Right ventricle myocardium inferior (tissue), 1 donor: ENCODE data around the gene UNKL. TPM values are rescaled to one million over a fixed set of nuclear protein-coding genes. Genes with fewer than 3 reads are reported as not detected.

ENCODE experiments used
- ATAC-seq: fragments of 200-7000 bp; cut with Tn5 transposase; one replicate; pipeline ENCODE4 v1.9.1; 2020; ENCODE audit warnings: mild to moderate bottlenecking, moderate library complexity
- DNase-seq: peaks from one replicate; pipeline ENCODE4 v3.0.0; 2021; ENCODE audit errors: missing footprints
- intact Hi-C: fragments of 100-400 bp; cut with DNase I; formaldehyde crosslinking; loops from one replicate; pipeline ENCODE4 v1.11.0; 2022
- total RNA-seq: library from RNA; stranded (reverse); fragmentation: NEBNext Ultra II Directional; extraction: Animal tissue kit (Norgen Biotek cat#: 25700); gene quantifications from one replicate; pipeline ENCODE4 v1.2.1, GENCODE V29; 2021
- donor health status: DM: no; HTN: yes; CAD: no; lungs with severe emphysema.

Gene UNKL
- total RNA-seq, 1 donor from 2014 or later: 11.3 TPM

DNA sequence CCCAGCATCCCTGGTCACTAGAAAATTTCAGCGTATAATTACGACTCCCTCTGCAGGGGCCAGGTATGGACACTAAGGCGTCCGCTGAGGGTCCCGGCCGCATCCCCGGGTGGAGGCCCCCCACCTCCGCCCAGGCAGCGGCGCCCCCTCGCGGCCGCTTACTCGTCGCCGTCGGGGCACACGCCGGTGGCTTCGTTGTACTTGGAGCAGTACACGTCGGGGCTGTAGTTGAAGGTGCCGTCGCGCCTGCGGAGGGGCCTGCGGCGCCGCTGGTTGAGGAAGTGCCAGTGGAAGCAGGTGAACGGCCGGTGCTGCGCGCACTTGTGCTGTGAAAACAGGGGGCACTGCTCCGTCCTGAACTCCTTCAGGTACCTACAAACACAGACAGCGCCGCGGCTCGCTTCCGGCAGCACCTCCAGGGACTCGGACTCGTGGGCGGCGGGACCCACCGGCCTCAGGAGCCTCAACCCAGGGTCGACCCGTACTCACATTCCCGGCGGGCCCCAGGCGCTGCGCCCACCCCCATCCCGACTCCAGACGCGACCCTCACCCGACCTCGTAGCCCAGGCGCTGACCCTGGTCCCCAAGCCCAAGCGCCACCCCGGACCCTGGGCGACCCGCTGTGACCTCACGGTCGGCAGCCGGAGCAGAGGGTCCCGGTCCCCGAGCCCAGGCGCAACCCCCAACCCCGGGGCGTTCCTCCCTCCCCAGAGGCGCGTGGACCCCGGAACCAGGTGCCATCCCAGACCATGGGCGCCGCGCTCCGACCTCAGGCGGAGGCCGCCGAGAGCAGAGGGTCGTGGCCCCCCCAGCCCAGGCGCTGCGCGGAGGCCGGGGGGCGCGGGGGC lies 596 bp downstream of the UNKL start:
- intact Hi-C loops: no loop called here
- ATAC-seq (peak; percentile 45), DNase-seq (peak; percentile 86)

DNA sequence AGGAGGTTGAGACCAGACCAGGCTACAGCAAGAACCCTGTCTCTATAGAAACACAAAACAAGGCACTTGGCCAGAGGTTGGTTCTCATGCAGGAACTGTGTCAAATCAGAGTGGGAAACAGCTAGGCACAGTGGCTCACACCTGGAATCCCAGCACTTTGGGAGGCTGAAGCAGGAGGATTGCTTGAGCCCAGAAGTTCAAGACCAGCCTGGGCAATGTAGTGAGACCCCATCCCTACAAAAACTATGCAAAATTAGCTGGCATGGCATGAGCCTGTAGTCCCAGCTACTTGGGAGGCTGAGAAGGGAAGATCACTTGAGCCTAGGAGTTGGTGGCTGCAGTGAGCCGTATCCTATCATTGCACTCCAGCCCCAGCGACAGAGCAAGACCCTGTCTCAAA lies 1.7 kb downstream of the UNKL start:
- DNase-seq (no peak), ATAC-seq (no peak)
- intact Hi-C loops: no loop called here

DNA sequence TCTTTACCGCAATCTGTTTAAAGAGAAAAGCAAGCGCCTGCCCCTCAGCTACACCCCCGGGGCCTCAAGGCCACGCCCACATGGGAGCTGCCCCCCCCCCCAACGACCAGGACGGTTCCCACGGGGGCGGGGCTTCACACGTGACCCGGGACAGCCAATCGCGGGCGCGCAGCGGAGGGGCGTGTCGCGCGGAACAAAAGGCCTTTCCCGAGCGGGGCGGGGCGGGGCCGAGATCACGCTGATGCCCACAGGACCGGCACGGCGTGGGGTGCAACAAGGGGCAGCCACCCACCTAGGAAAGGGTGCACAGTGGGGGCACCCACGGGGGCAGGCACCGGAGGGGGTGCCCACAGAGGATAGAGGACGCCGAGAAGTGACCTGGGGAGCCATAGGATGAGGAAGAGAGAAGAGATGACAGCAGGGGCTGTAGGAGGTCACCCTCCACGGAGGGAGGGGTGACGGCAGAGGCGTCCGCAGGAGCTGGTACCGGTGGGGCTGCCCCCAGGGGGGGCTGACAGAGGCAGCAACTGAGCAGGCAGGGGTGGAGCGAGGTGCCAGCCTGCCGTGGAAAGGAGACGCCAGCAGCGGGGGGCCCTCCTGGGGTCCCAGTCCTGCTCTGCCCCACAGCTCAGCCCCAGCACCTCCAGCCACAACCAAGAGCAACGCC lies 6.2 kb downstream of the UNKL start:
- ATAC-seq (peak; percentile 97), DNase-seq (peak; percentile 95)
- intact Hi-C loops: loop anchor here (5.0 kb wide), 1 partner anchor 101 kb away; the partner anchor contains the start of gene UBE2I

DNA sequence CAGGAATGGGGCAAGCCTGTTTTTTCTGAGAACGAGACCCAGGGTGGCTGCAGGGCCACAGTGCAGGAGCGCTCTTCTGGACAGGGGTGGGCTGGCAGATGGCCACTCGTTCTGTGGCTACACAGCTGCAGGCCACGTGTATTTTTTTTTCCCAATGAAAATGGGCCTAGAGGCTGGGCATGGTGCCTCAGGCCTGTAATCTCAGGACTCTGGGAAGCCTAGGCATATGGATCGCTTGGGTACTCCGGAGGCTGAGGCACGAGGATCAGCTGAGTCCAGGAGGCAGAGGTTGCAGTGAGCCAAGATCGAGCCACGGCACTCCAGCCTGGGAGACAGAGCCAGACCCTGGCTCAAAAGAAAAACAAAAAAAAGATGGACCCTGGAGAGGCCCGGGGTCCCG lies 6.8 kb downstream of the UNKL start:
- intact Hi-C loops: loop anchor here (5.0 kb wide), 1 partner anchor 100 kb away; the partner anchor contains the start of gene UBE2I
- DNase-seq (no peak), ATAC-seq (peak; percentile 32)

DNA sequence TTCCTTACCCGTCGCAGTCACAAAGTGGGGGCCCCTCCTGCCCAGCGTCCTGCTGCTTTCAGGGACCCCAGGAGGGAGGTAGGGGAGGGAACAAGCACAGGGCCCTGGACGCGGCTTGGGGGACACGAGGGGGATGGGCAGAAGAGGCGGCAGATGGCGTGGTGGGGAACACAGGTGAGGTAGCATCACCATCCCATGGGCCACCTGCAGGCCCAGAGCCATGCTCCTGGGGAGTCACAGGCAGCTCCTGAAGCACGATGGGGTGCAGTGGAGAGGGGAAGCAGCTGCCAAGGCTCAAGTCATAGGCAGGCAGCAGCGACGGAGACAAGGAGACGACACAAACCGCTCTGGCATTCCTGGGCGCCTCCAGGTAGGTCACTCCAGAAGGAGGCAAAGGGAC lies 10.8 kb downstream of the UNKL start:
- ATAC-seq: no peak
- intact Hi-C loops: no loop called here
- DNase-seq: peak; percentile 60

DNA sequence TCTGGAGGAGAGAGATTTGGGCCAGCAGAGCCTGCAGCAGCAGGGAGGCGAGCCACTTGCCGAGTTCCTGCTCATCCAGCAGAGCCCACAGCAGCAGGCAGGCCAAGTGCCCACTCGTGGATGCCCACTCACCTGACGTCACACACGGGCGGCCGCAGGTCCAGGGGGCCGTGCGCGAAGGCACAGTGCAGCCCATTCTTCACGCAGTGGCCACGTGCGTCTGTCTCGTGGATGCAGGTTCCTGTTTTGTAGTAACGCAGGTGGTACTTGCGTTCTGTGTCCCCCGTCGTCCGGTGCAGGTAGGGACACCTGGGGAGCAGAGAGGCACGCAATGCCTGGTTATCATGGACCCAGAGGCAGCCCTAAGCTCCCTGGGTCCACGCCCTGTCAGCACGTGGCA lies 11.5 kb downstream of the UNKL start:
- ATAC-seq (no peak), DNase-seq (peak; percentile 50)
- intact Hi-C loops: no loop called here

DNA sequence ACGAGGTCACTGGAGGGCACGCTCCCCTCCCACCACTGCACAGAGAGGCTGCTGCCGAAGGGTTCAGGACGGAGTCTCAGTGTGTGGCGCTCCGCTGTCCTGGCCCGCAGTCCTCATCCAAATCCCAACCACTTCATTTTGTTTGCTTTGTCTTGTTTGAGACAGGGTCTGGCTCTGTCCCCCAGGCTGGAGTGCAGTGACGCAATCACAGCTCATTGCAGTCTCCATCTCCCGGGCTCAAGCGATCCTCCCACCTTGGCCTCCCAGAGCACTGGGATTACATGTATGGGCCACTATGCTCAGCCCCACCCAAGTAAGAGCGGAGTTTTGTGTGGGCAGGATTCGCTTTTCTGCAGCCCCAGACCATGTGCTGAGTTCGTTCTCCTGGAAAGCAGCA lies 12.7 kb downstream of the UNKL start:
- no peak for ATAC-seq
- intact Hi-C loops: no loop called here
- DNase-seq: peak; percentile 17

DNA sequence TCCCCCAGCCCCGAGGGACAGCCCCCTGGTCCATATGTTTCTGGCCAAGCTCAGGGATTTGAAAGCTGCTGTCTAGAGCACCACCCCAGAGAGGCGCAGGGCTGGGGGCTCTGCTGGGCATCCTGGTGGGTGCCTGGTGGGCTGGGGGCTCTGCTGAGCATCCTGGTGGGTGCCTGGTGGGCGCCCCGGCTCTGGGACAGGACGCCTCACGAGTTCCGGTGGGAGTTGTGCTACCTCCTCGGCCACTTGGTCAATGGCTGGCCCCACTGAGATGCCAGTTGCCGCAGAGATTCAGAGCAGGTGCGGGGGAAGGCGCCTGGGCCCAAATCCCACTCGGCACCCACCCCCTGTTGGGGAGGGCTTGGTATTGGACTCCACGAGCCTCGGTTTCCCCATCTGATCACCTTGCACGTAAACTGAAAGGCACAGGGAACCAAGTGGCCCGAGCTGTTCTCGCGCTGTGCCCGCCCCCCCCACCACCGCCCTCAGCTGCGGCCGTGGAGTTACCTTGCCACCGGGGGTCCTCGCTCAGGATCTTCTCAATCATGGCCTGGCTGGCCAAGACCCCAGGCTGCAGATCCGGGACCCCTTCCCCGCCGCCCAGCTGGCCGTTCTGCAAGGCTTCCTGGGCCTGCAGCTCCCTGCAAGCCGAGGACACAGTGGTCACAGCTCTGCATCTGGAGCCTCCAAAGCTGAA lies 13.3 kb downstream of the UNKL start:
- intact Hi-C loops: no loop called here
- DNase-seq: peak; percentile 37
- no peak for ATAC-seq

DNA sequence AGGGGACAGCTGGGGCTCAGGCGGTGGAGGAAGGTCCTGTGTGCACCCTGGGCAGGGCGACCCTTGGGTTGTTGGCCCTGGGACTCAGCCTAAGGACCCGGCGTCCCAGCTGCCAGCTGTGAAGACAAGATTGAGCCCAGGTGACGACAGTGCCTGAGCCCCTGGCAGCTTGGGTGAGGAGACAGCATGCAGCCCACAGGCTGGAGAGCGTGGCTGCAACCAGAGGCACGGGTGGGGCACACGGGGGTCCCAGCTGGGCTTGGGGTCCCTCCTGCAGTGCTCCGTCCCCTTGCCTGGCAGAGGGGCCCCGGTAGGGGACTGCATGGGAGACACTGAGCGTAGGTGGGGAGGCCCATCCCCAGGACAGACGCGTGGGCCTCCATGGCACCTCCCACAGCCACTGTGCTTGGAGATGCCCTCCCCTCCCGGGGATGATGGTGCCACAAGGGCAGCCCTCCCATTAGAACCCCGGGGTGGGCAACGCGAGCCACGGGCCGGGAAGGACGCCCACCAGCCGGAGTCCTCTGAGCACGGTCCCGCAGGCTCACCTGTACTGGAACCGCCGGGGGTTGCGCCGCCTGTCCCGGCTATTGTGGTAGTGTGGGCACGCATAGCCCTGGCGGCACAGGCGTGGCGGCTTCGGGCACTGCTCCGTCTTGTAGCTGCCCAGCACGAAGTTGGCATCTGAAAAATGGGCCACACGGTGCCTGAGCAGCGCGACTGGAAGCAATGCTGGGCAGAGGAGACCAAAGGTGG lies 15.5 kb downstream of the UNKL start:
- peak; percentile 7 for ATAC-seq
- intact Hi-C loops: no loop called here
- DNase-seq: peak; percentile 40

DNA sequence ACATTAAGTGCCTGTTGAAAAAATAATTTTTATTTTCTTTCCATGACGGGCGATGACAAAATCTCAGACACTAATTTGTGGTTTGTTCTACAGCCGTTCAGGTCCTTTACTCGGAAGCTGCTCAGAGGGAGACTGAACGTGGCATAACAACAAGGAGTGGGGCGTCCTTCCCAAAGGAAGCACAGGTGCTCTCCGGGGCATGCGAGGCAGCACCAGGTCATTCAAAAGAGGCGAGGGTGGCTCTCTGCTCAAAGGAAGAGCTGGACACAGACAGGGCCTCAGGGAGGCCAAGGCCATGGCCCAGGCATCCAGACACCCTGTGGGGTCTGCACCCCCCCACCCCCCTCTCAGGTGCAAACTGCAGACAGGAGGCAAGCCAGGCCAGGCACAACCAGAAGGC lies 16.2 kb downstream of the UNKL start:
- intact Hi-C loops: no loop called here
- ATAC-seq (no peak), DNase-seq (peak; percentile 4)

DNA sequence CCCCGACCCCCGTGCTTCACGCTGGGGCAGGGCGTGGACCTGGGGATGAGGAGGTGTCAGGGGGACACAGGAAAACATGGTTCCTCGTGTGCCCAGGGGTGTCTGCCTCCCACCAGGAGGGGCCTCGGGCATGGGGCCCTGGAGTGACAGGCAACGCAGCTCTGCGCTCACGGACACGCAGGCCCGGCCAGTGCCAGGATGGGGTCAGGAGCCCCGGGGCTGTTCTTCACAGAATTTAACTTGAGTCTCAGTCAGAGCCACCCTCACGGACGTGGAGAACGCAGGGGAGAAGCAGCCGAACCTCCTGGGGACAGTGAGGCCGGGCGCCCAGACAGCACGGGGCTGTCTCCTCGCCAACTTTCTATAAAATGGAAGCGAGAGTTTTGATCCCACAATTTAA lies 16.7 kb downstream of the UNKL start:
- ATAC-seq (no peak), DNase-seq (peak; percentile 65)
- intact Hi-C loops: no loop called here

DNA sequence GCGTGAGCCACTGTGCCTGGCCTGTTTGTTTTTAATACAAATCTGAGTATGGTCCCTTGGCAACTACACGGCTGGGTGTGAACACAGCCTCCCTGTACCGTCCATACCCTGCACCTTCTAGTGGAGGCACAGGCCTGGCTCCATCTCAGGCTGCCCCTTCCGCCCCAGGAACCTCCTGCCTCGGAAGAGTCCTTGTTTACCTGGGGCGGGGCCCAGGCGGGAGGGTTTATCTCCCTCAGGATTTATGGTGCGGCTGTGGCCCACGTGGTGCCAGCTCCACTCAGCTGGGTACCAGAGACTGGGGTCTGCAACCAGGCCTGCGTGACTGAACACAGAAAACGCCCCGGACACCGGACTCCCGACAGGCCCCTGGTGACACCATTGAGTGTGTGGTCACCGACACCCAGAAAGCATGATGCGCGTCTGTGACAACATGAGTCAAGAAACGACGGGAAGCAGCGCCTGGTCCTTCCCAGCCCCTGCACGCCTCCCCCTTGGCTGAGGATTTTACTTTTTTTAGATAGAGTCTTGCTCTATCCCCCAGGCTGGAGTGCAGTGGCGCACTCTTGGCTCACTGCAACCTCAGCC lies 19.0 kb downstream of the UNKL start:
- peak; percentile 40 for DNase-seq
- ATAC-seq: no peak
- intact Hi-C loops: no loop called here

DNA sequence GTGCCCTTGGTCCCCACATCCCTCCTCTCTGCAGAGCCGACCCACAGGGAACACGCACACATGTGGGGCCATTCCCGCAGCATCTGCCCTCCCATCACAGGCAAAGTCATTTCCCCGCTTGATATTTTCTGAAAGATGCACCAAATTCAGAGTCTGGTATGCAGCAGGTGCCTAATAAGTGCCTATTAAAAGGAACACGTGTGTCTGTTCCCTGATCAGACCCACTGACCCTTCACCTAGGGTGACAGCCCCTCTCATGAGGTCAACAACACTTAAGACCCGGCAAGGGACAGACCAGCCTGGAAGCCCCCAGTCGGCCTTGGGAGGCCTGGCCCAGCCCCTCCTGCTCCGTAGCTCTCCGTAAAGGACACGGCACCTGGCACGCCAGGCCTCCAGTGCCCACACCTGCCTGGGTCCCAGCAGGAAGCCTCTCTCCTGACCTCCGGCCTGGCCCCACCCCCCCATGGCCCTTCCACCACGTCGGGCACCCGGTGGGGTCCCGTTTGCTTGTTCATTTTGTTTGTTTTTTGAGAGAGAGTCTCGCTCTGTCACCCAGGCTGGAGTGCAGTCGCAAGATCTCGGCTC lies 20.0 kb downstream of the UNKL start:
- DNase-seq: peak; percentile 45
- no peak for ATAC-seq
- intact Hi-C loops: no loop called here

DNA sequence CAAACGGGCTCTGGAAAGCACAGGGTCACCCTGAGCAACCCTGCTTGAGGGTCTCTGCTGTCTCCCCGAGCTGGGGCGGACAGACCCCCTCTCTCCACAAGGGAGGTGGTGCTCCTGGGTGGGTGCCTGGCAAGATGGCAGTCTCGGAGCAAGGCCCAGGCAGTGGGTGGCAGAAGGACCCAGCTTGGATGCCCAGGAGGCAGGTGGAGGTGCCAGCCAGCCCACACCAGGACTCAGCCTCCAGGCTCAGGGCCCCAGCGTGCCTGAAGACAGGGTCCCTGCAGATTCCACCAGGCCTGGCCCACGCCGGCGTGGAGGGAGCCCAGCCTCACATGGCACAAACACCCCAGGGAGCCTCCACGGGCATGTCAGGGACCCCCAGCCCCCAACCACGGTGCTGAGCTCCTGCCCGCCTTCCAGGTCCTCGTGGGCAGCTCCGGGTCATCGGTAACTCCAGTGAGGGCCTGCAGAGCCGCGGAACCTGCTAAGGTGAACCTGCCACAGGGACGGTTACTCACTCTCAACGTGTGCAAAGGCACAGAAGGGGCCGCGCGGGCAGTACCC lies 20.8 kb downstream of the UNKL start:
- DNase-seq (peak; percentile 39), ATAC-seq (no peak)
- intact Hi-C loops: no loop called here

DNA sequence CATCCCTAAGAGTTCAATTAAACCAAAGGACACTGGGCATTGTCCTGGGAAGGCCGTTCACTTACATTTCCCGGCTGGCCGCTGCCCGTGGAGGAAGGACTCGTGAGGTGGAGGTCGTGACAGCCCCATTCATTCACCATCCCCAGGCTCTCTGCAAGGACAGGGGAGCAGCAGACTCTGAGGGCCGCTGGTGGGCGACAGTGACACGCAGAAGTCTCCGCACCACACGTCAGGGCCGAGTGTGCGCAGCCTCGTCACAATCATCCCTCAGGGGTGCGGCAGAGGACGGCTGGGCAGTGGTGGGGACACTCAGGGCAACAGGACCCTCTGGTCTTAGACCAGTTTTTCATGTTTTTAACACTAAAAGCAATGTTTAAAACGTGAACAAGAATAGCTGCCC lies 21.7 kb downstream of the UNKL start:
- ATAC-seq: no peak
- DNase-seq: peak; percentile 48
- intact Hi-C loops: no loop called here

DNA sequence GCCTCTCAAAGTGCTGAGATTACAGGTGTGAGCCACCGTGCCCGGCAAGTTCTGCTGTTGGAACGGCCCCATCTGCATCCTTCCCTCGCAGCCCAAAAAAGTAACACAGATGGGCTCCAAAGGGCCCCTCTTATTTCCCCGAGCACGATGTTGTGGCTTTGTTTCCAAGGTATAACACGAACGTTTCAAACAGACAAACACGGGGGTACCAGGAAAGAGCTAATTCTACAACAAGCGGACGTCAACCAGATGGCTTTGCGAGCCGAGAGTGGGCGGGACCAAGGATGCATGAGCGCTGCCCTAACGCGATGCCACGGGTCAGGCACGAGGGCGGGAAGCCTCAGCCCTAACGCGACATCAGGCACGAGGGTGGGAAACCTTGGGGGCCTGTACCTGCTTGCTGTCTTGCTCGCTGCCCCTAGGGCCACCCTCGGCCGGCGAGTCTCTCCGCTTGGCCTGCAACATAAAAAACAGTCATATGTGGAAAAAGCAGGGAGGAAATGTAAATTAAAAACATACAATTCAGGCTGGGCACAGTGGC lies 24.2 kb downstream of the UNKL start:
- intact Hi-C loops: no loop called here
- ATAC-seq (no peak), DNase-seq (peak; percentile 50)

DNA sequence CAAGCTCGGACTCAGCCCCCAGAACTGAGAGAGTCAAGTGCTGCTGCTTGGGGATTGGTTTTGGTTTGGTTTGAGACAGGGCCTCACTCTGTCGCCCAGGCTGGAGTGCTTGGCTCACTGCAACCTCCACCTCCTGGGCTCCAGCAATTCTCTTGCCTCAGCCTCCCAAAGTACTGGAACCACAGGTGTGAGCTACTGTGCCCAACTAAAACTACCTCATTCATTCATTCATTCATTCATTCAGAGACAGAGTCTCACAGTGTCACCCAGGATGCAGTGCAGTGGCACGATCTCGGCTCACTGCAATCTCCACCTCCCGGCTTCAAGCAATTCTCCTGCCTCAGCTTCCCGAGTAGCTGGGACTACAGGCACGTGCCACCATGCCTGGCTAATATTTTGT lies 24.7 kb downstream of the UNKL start:
- intact Hi-C loops: no loop called here
- DNase-seq (no peak), ATAC-seq (no peak)

DNA sequence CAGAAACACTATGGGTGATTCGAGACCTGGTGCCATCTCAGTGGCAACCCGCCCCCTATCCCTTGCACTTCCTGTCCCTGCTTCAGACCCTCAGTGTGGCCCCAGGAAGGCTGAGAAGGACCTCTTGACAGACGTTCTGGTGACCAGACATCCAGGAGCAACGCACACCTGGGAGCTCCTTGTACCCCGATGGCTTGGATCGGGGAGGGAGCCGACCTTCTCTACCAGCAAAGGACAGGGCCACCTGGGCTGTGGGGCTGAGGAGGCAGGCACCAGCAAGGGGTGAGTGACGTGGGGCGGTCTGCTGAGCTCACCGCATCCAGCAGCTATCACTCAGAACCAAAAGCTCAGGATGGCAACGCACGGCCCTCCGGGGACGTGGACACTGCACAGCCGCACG lies 27.2 kb downstream of the UNKL start:
- intact Hi-C loops: no loop called here
- no peak for ATAC-seq
- DNase-seq: no peak
